ENCODE measurements around the gene HOXA3.

HOXA3 gene

DNA sequence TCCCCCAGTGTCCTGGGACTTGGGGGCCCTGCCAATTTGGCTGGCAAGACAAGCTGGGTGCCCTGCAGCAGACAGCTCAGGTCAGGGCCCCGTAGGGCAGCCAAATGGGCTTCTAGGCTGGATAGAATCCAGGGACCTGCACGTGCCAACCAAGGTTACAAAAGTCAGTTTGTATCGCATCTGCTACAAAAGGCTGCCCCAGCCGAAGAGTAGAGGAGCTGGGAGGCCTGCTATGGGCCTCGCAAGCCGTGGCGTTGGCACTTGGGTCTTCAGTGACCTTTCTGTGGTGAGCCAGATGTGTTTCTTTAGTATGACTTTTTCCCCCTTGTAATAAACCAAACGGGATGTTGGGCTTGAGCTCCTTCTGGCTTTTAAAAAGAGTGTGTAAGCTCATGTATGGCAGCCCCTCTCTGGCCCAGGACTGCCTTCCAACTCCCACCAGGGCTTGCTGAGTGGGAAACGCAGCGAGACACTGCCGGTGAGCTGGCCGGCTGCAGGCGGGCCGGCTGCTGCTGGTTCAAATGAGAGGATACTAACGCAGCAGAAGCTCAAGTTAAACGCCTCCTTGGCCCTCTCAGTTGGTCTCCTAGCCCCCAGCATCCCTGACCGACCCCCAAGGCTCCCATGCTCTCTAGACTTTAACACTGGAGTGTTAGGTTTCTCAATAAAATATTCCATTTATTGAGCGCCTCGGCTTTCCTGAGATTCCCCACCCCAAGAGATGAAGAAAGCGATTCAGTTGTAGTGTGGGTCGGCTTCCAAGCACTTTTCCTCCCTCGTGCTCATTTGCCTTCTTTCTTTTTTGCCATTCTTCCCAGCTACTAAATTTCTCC lies 24.8 kb upstream of the HOXA3 start:
- TF ChIP-seq, protein P1, sequence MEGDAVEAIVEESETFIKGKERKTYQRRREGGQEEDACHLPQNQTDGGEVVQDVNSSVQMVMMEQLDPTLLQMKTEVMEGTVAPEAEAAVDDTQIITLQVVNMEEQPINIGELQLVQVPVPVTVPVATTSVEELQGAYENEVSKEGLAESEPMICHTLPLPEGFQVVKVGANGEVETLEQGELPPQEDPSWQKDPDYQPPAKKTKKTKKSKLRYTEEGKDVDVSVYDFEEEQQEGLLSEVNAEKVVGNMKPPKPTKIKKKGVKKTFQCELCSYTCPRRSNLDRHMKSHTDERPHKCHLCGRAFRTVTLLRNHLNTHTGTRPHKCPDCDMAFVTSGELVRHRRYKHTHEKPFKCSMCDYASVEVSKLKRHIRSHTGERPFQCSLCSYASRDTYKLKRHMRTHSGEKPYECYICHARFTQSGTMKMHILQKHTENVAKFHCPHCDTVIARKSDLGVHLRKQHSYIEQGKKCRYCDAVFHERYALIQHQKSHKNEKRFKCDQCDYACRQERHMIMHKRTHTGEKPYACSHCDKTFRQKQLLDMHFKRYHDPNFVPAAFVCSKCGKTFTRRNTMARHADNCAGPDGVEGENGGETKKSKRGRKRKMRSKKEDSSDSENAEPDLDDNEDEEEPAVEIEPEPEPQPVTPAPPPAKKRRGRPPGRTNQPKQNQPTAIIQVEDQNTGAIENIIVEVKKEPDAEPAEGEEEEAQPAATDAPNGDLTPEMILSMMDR (IDR thresholded peaks at IDR 0.05; ENCODE audit: low read depth, low read length, missing control alignments): no peak
- DNase-seq (ENCODE audit: low read depth): no peak
- no peak overlapping the region for H3K4me3 ChIP-seq (ENCODE audit: low read depth, low read length)
- in situ Hi-C loops (cut with HindIII; ENCODE audit: low sequenced_read_pairs): no loop called here

DNA sequence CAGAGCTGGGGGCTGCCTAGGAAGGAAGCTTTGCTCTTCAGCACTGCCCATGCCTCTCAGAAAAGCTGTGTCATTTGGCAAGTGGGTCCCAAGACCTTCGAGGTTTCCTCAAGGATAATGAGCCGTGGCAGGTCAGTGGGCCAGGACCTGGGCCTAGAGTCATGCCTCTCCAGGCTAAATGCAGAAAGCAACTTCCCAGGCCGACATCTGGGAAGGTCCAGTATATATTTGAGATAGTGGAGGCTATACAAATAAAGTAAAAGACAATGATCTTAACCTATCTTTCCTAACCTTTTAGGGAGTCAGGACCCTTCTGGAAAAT lies 24.1 kb upstream of the HOXA3 start:
- in situ Hi-C loops (cut with HindIII; ENCODE audit: low sequenced_read_pairs): no loop called here
- DNase-seq (ENCODE audit: low read depth): no peak
- H3K4me3 ChIP-seq (ENCODE audit: low read depth, low read length): no peak overlapping the region
- TF ChIP-seq, protein P1 (IDR thresholded peaks at IDR 0.05; ENCODE audit: low read depth, low read length, missing control alignments): no peak

GRCh38 chr7:27175626-27176523 lies 23.5 kb upstream of the HOXA3 start:
- no peak overlapping the region for H3K4me3 ChIP-seq (ENCODE audit: low read depth, low read length)
- TF ChIP-seq, protein P1 (IDR thresholded peaks at IDR 0.05; ENCODE audit: low read depth, low read length, missing control alignments): no peak
- in situ Hi-C loops (cut with HindIII; ENCODE audit: low sequenced_read_pairs): no loop called here
- DNase-seq (ENCODE audit: low read depth): no peak

DNA sequence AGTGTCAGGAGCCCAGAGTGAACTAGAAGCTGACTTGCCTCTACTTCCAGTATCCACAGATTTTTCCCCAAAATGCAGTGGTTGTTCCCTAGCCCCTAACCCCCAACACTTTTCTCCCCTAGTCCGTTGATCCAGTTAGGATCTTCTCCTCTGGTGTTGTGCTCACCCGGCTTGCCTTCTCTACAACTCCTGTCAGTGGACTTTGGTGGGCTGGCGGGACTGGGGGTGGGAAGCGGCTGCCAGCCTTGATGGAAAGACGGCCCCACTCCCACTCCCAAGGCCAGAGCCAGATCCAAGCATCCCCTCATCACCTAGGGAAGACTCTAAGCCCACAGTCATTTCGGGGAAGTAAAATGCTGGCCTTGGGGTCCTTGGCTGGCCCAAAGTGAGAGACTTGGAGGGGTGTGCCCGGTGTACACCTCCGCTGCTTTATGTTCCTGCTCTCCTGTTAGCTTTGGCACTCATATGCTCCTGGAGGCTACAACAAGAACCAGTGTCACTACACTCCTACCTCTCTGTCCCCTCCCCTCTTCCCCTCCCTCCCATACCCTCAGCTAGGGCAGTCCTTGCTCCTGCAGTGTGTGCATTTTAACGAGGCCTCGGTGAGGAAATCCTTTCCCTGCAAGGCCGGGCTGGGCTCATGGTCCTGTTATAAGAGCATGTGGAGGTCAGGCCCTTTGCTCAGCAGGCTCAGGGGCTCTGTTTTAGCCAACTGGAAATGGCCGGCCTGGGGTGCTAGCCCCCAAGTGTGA lies 22.7 kb upstream of the HOXA3 start:
- in situ Hi-C loops (cut with HindIII; ENCODE audit: low sequenced_read_pairs): loop anchor here (25.0 kb wide), 1 partner anchor 1013 kb away; the partner anchor contains the start of gene NFE2L3
- H3K4me3 ChIP-seq (ENCODE audit: low read depth, low read length): no peak overlapping the region

DNA sequence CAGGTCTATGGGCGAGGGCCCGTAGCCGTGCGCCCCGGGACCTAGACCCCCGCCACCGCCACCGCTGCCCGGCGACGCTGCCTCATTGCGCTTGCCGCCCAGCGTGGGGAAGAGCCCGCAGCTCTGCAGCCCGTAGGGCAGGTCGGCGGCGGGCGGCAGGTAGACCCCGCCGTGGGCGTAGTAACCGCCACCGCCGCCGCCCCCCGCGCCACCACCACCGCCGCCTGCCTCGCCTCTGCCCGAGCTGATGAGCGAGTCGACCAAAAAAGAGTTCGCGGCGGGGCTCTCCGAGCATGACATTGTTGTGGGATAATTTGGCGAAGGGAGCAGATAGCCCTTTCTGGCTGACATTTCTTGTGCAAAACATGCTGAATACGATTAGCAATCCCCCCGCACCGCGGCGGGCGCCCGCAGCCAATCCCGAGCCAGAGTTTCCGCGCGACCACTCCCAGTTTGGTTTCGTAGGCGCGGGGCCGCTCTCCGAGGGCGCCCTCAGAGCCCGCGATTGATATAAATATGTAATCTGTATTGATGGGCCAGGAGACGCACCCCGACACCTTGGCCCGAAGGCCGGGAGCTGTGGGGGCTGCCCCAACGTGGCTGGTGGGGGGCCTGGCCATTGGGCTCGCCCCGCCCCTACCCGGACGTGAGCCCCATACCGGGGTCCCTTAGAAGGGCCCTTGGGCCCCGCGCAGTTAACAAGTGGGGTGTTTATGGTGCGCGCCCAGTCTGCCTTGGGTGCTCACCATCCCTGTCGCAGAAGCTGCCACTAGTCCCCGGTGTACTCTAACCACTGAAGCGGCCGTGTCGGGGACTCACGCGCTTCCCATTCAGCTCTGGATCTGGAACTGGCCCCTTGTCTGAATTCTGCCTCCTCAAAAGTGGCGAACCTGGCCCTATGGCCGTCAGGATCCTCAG lies 21.8 kb upstream of the HOXA3 start, which contains the start of gene HOXA10:
HOXA10 (minus strand) TSS at position 365 of the 918 bp plus-strand sequence; CDS start at position 351, 14 bp downstream.
- DNase-seq (ENCODE audit: low read depth): no peak
- TF ChIP-seq, protein P1 (IDR thresholded peaks at IDR 0.05; ENCODE audit: low read depth, low read length, missing control alignments): no peak
- in situ Hi-C loops (cut with HindIII; ENCODE audit: low sequenced_read_pairs): loop anchor here (25.0 kb wide), 1 partner anchor 1012 kb away; the partner anchor contains the start of gene NFE2L3
- no peak within 1 kb of the TSS for H3K4me3 ChIP-seq (ENCODE audit: low read depth, low read length)

More for the DNA sequence above, 22.7 kb upstream of the HOXA3 start:
- no peak for DNase-seq (ENCODE audit: low read depth)
- TF ChIP-seq, protein P1 (IDR thresholded peaks at IDR 0.05; ENCODE audit: low read depth, low read length, missing control alignments): no peak
